ENCODE data around the gene C10orf71. TPM values are rescaled to one million over a fixed set of nuclear protein-coding genes. Genes with fewer than 3 reads are reported as not detected.

The C10orf71 gene
- total RNA-seq, 1 experiment from 2014 or later: not detected

DNA sequence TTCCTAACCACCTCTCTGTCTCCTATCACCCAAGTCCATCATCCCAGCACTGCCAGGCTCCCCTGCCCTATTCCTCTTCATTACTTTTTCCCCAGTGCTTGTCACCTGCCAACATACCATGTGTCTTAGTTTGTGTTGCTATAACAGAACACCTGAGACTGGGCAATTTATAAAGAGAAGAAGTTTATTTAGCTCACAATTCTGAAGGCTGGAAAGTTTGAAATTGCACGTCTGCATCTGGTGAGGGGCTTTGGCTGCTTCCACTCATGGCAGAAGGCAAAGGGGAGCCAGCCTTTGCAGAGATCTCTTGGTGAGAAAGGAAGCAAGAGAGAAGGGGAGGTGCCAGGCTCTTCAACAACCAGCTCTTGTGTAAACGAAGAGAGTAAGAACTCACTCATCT, 49.6 kb downstream of the C10orf71 start:
- Histone ChIP-seq H3K4me3 (ENCODE audit: low read depth in 2 of 2, low read length in 2 of 2) (no peak overlapping the region), H3K27me3 (ENCODE audit: control insufficient read depth, insufficient read depth, low read length) (no peaks in the 10 kb centered on the region), H3K36me3 (ENCODE audit: control insufficient read depth, insufficient read depth, low read length) (no peaks in the 10 kb centered on the region), H3K9me3 (ENCODE audit: control insufficient read depth, insufficient read depth, low read depth, low read length) (no peaks in the 10 kb centered on the region), H3K27ac (ENCODE audit: low read length) (no peak overlapping the region), H3K4me1 (ENCODE audit: control insufficient read depth, insufficient read depth, low read length) (no peaks in the 10 kb centered on the region)
- no peak for DNase-seq (ENCODE audit: low read depth, low spot score)
- in situ Hi-C loops (cut with HindIII; ENCODE audit: low pct_unique_long_range_greater_than_20kb, low sequenced_read_pairs) (no loop called here), intact Hi-C loops (cut with micrococcal nuclease; ENCODE audit: unreplicated experiment) (no loop called here)
- no TSS peak for BruUV-seq (replicated peaks)
- TF ChIP-seq, protein P1, sequence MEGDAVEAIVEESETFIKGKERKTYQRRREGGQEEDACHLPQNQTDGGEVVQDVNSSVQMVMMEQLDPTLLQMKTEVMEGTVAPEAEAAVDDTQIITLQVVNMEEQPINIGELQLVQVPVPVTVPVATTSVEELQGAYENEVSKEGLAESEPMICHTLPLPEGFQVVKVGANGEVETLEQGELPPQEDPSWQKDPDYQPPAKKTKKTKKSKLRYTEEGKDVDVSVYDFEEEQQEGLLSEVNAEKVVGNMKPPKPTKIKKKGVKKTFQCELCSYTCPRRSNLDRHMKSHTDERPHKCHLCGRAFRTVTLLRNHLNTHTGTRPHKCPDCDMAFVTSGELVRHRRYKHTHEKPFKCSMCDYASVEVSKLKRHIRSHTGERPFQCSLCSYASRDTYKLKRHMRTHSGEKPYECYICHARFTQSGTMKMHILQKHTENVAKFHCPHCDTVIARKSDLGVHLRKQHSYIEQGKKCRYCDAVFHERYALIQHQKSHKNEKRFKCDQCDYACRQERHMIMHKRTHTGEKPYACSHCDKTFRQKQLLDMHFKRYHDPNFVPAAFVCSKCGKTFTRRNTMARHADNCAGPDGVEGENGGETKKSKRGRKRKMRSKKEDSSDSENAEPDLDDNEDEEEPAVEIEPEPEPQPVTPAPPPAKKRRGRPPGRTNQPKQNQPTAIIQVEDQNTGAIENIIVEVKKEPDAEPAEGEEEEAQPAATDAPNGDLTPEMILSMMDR (IDR thresholded peaks at IDR 0.05): no peak
- TF ChIP-seq, protein P2, sequence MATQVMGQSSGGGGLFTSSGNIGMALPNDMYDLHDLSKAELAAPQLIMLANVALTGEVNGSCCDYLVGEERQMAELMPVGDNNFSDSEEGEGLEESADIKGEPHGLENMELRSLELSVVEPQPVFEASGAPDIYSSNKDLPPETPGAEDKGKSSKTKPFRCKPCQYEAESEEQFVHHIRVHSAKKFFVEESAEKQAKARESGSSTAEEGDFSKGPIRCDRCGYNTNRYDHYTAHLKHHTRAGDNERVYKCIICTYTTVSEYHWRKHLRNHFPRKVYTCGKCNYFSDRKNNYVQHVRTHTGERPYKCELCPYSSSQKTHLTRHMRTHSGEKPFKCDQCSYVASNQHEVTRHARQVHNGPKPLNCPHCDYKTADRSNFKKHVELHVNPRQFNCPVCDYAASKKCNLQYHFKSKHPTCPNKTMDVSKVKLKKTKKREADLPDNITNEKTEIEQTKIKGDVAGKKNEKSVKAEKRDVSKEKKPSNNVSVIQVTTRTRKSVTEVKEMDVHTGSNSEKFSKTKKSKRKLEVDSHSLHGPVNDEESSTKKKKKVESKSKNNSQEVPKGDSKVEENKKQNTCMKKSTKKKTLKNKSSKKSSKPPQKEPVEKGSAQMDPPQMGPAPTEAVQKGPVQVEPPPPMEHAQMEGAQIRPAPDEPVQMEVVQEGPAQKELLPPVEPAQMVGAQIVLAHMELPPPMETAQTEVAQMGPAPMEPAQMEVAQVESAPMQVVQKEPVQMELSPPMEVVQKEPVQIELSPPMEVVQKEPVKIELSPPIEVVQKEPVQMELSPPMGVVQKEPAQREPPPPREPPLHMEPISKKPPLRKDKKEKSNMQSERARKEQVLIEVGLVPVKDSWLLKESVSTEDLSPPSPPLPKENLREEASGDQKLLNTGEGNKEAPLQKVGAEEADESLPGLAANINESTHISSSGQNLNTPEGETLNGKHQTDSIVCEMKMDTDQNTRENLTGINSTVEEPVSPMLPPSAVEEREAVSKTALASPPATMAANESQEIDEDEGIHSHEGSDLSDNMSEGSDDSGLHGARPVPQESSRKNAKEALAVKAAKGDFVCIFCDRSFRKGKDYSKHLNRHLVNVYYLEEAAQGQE (IDR thresholded peaks at IDR 0.05; ENCODE audit: insufficient read depth in 1 of 2, low read depth in 2 of 2, low read length in 1 of 2): no peak
- no peak for TF ChIP-seq TCF7L2 (IDR thresholded peaks at IDR 0.05; ENCODE audit: low read depth, low read length)
- no peak for TF ChIP-seq SIN3A (IDR thresholded peaks at IDR 0.05; ENCODE audit: borderline replicate concordance, insufficient read depth, low read depth, low read length)
- no peak for TF ChIP-seq POLR2AphosphoS5 (IDR thresholded peaks at IDR 0.05; ENCODE audit: low read depth, low read length)
- ATAC-seq: no peak
- POLR2A ChIA-PET: no interaction called here
- CTCF ChIA-PET: no interaction called here

DNA sequence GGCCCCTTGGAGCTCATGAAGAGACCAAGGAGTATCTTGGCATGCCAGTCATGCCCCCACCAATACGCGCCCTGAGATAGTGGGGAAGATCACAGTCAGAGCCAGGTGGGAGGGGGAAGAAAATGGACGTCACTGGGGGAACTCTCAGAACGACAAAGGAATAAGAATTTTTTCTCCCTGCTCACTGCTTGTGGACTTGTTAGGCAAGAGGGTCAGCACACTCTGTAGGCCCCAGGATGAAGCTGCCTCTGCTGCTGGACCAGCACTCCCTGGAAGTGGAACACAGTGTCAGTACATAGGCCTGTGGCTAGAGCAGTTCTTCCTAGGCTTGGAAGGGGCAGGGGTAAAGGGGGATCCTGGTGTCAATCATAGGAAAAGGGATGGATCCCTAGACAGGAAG, 50.4 kb downstream of the C10orf71 start:
- no TSS peak for BruUV-seq (replicated peaks)
- in situ Hi-C loops (cut with HindIII; ENCODE audit: low pct_unique_long_range_greater_than_20kb, low sequenced_read_pairs) (no loop called here), intact Hi-C loops (cut with micrococcal nuclease; ENCODE audit: unreplicated experiment) (no loop called here)
- ATAC-seq (no peak), DNase-seq (ENCODE audit: low read depth, low spot score) (no peak)
- Histone ChIP-seq H3K36me3 (ENCODE audit: control insufficient read depth, insufficient read depth, low read length) (no peaks in the 10 kb centered on the region), H3K27me3 (ENCODE audit: control insufficient read depth, insufficient read depth, low read length) (no peaks in the 10 kb centered on the region), H3K9me3 (ENCODE audit: control insufficient read depth, insufficient read depth, low read depth, low read length) (no peaks in the 10 kb centered on the region), H3K27ac (ENCODE audit: low read length) (no peak overlapping the region), H3K4me3 (ENCODE audit: low read depth in 2 of 2, low read length in 2 of 2) (no peak overlapping the region), H3K4me1 (ENCODE audit: control insufficient read depth, insufficient read depth, low read length) (no peaks in the 10 kb centered on the region)
- ChIA-PET POLR2A (no interaction called here), CTCF (no interaction called here)
- TF ChIP-seq SIN3A (IDR thresholded peaks at IDR 0.05; ENCODE audit: borderline replicate concordance, insufficient read depth, low read depth, low read length) (no peak), TCF7L2 (IDR thresholded peaks at IDR 0.05; ENCODE audit: low read depth, low read length) (no peak), POLR2AphosphoS5 (IDR thresholded peaks at IDR 0.05; ENCODE audit: low read depth, low read length) (no peak)
- TF ChIP-seq, protein P1 (IDR thresholded peaks at IDR 0.05): no peak
